Heart right ventricle (tissue), 16 donors: Measurements from ENCODE around the gene TMEM215. TPM values are rescaled to one million over a fixed set of nuclear protein-coding genes. Genes with fewer than 3 reads are reported as not detected.

ENCODE experiments used
- ATAC-seq, 8 donors: fragments of 200-7000 bp; cut with Tn5 transposase; one replicate each; pipeline ENCODE4 v1.9.1; 2020; ENCODE audit warnings: mild to moderate bottlenecking in 8 of 8, moderate library complexity in 8 of 8, moderate number of reproducible peaks in 1 of 8
- DNase-seq, 2 donors: peaks; one replicate each; pipeline ENCODE4 v3.0.0-alpha.2; 2020
- H3K27ac ChIP-seq, 10 donors: fragments of 200-600 bp; sonication (generic) in 2 of 10; one replicate each; pipeline versions ENCODE4 v1.5.0 to v1.8.0; 2020 to 2022; ENCODE audit warnings: mild to moderate bottlenecking in 3 of 10
- H3K27me3 ChIP-seq, 7 donors: fragments of 200-600 bp; one replicate each; pipeline ENCODE4 v1.8.0; 2021 to 2022; ENCODE audit warnings: mild to moderate bottlenecking in 2 of 7
- H3K36me3 ChIP-seq, 9 donors: fragments of 200-600 bp; sonication (generic) in 1 of 9; one replicate each; pipeline versions ENCODE4 v1.5.0 to v1.8.0; 2020 to 2022; ENCODE audit warnings: mild to moderate bottlenecking in 2 of 9
- H3K4me1 ChIP-seq, 9 donors: fragments of 200-600 bp; sonication (generic) in 1 of 9; one replicate each; pipeline versions ENCODE4 v1.5.0 to v1.8.0; 2020 to 2022; ENCODE audit warnings: mild to moderate bottlenecking in 4 of 9
- H3K4me3 ChIP-seq, 10 donors: fragments of 200-600 bp; sonication (generic) in 2 of 10; one replicate each; pipeline versions ENCODE4 v1.5.0 to v1.8.0; 2020 to 2022; ENCODE audit warnings: mild to moderate bottlenecking in 7 of 10, moderate library complexity in 2 of 10
- H3K9me3 ChIP-seq, 11 donors: fragments of 200-600 bp in 10 of 11; sonication (generic) in 2 of 11; one replicate each; pipeline versions ENCODE4 v1.5.0 to v1.8.0; 2013 to 2022; ENCODE audit warnings: mild to moderate bottlenecking in 2 of 11, control low read depth in 1 of 11, moderate library complexity in 1 of 11
- WGBS, 2 donors: extraction: QIAGEN DNeasy Blood & Tissue Kit; methylation state at CpG; one replicate each; pipeline ENCODE4 v1.1.7; 2013; ENCODE audit warnings: inconsistent platforms in 1 of 2; 5-methylcytosine and 5-hydroxymethylcytosine counted together
- intact Hi-C, 10 donors: fragments of 100-400 bp; cut with DNase I; formaldehyde crosslinking; loops; one replicate each; pipeline versions ENCODE4 v1.11.1 to v1.14.2; 2022
- polyA plus RNA-seq, 2 donors: library from polyadenylated mRNA; stranded (reverse); fragments of 200-250 nt; gene quantifications; one replicate each; pipeline ENCODE4 v1.2.3, GENCODE V29; 2013
- total RNA-seq, 10 donors: library from RNA; stranded (reverse); fragmentation: NEBNext Ultra II Directional in 3 of 10; extraction: Animal tissue kit (Norgen Biotek cat#: 25700) in 3 of 10; gene quantifications; one replicate each; pipeline versions ENCODE4 v1.2.1 to v1.2.4, GENCODE V29; 2021 to 2023
- TF ChIP-seq, protein P1 (sequence below), 9 donors: fragments of 200-600 bp; sonication (generic) in 2 of 9; IDR thresholded peaks; one replicate each; pipeline versions ENCODE4 v1.5.0 to v1.8.0; 2021 to 2022; ENCODE audit warnings: antibody characterized with exemption in 9 of 9, mild to moderate bottlenecking in 5 of 9, moderate library complexity in 1 of 9
- donor health status: Arrhythmogenic right ventricular cardiomyopathy.
- donor health status: ischemic (EF 13 %, LVEDD 7.1; RV severe dilation, severe dysfunction).
- donor health status: healthy with polysubstance abuse.
- donor health status: DM: no; HTN: yes; CAD: no.
- donor health status: DM: no; HTN: no; CAD: no.
- donor health status: ischemic (EF 25% LVEDD 6.9; RV normal size, moderate dysfunction).
- donor health status: ischemic (EF 25% LVEDD 5.7; RV mildly dilated, moderate dysfunction).
- donor health status: healthy.
- donor health status: DM: yes; HTN: yes; CAD: no.
- donor health status: Ischemic cardiomyopathy.
- donor health status: ischemic (EF 35%, LVEDD 5.7; RV mildly dilated, moderate dysfunction).
- donor health status: nonischemic (EF 11% LVEDD 7.7; RV severe dilation, severe dysfunction).
- donor health status: DM: yes; HTN: yes; CAD: no.
- donor health status: PGD.
- donor health status: ischemic (EF 29% LVEDD 5.4; RV normal size, mild dysfunction).
- donor health status: nonischemic (EF 23%, LVEDD 6.1; RV moderate dilation, normal function).

The TMEM215 gene
- total and polyA plus RNA-seq, 12 donors, result not detected

GRCh38 chr9:32828861-32829260, 45.5 kb downstream of the TMEM215 start:
- H3K36me3 ChIP-seq, result no peaks in the 10 kb centered on the region
- ATAC-seq, result no peak
- no peaks in the 10 kb centered on the region for H3K4me1 ChIP-seq
- H3K27ac ChIP-seq, result no peak overlapping the region
- intact Hi-C loops, result loop anchor here in 1 of 10 donors (10.0 kb wide), 1 partner anchor 56 kb away; no protein-coding TSS in a partner anchor
- H3K27me3 ChIP-seq, result peaks cover 0 to 11% (median 0%) of the 10 kb centered on the region in 7 donors
- no peak for DNase-seq
- 76 to 79% methylated on average over 5 of the region's 5 CpGs for WGBS, 2 donors
- H3K4me3 ChIP-seq, result no peak overlapping the region
- TF ChIP-seq, protein P1, sequence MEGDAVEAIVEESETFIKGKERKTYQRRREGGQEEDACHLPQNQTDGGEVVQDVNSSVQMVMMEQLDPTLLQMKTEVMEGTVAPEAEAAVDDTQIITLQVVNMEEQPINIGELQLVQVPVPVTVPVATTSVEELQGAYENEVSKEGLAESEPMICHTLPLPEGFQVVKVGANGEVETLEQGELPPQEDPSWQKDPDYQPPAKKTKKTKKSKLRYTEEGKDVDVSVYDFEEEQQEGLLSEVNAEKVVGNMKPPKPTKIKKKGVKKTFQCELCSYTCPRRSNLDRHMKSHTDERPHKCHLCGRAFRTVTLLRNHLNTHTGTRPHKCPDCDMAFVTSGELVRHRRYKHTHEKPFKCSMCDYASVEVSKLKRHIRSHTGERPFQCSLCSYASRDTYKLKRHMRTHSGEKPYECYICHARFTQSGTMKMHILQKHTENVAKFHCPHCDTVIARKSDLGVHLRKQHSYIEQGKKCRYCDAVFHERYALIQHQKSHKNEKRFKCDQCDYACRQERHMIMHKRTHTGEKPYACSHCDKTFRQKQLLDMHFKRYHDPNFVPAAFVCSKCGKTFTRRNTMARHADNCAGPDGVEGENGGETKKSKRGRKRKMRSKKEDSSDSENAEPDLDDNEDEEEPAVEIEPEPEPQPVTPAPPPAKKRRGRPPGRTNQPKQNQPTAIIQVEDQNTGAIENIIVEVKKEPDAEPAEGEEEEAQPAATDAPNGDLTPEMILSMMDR (IDR thresholded peaks at IDR 0.05), result no peak
- no peaks in the 10 kb centered on the region for H3K9me3 ChIP-seq

- no peaks in the 10 kb centered on the region for H3K36me3 ChIP-seq
- WGBS, 2 donors, result 42 to 47% methylated on average over 2 of the region's 2 CpGs
- peaks cover 0 to 11% (median 4%) of the 10 kb centered on the region in 7 donors for H3K27me3 ChIP-seq
- no peak overlapping the region for H3K4me3 ChIP-seq
- no peak for ATAC-seq
- H3K27ac ChIP-seq, result no peak overlapping the region
- TF ChIP-seq, protein P1 (IDR thresholded peaks at IDR 0.05), result no peak
- H3K4me1 ChIP-seq, result no peaks in the 10 kb centered on the region
- DNase-seq, result no peak
- intact Hi-C loops, result loop anchor here in 1 of 10 donors (10.0 kb wide), 1 partner anchor 72 kb away; no protein-coding TSS in a partner anchor
- no peaks in the 10 kb centered on the region for H3K9me3 ChIP-seq
Measured at GRCh38 chr9:32832346-32832745, 49.0 kb downstream of the TMEM215 start.

Other genes starting within 250 kb of the TMEM215 start
- gene SMIM27, start 231.2 kb upstream of the TMEM215 start, total RNA-seq, result 10 to 100 TPM; 11.3 to 19.6 (median 16.2) TPM
- gene SMIM27, start 231.2 kb upstream of the TMEM215 start, polyA plus RNA-seq, result 1 to 10 TPM; 3.6 to 6.4 TPM
- 10 to 100 TPM in 3 of 10 donors, 1 to 10 TPM in 7; 7.4 to 11.1 (median 9.1) TPM for gene TOPORS, start 231.0 kb upstream of the TMEM215 start, total RNA-seq
- gene TOPORS, start 231.0 kb upstream of the TMEM215 start, polyA plus RNA-seq, result 1 to 10 TPM; 4.4 to 6.4 TPM
- 100 to 1,000 TPM; 101 to 186 (median 136) TPM for gene NDUFB6, start 210.4 kb upstream of the TMEM215 start, total RNA-seq
- gene NDUFB6, start 210.4 kb upstream of the TMEM215 start, polyA plus RNA-seq, result 100 to 1,000 TPM in 1 of 2 donors, 10 to 100 TPM in 1; 52.2 to 105 TPM
- gene TAF1L, start 147.9 kb upstream of the TMEM215 start, total RNA-seq, result not detected
- under 1 TPM in 1 of 2 donors, not detected in 1; under 0.01 TPM for gene TAF1L, start 147.9 kb upstream of the TMEM215 start, polyA plus RNA-seq
- 10 to 100 TPM; 13.6 to 26.5 (median 15.6) TPM for gene APTX, start 218.1 kb downstream of the TMEM215 start, total RNA-seq
- 10 to 100 TPM; 21.4 to 24.7 TPM for gene APTX, start 218.1 kb downstream of the TMEM215 start, polyA plus RNA-seq
- 10 to 100 TPM; 46.7 to 90.4 (median 54.7) TPM for gene DNAJA1, start 241.7 kb downstream of the TMEM215 start, total RNA-seq
- 10 to 100 TPM; 27.3 to 80.6 TPM for gene DNAJA1, start 241.7 kb downstream of the TMEM215 start, polyA plus RNA-seq